Measurements from ENCODE around the gene TEX13B.
A peak's percentile ranks its signal among the peaks of the same experiment; 100 is the strongest.
"Not testable (repeated sequence)": the region's sequence is repeated elsewhere in the genome, so short reads cannot be mapped to it uniquely, and the experiment has no call there.

TEX13B gene

DNA sequence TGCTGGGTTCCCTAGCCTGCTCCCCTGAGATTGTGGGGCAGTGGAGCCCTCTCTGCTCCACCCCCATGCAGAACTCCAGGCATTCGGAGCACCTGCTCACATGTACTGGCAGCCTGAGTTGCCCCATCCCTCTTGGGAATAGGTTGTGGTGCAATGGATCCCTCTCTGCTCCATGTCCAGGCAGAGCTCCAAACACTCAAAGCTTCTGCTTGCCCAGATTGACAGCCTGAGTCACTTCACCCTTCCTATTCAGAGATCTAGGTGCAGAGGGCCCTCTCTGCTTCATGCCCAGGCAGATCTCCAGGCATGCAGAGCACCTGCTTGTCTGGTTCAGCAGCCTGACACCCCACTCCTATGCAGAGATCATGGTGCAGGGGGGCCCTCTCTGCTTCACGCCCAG lies 18.6 kb upstream of the TEX13B start:
- Histone ChIP-seq H3K27me3 (ENCODE audit: control insufficient read depth, insufficient read depth, low read length) (no peaks in the 10 kb centered on the region; the same call in 1 of the 2 replicates), H3K36me3 (ENCODE audit: control insufficient read depth, insufficient read depth, low read length) (no peaks in the 10 kb centered on the region), H3K4me1 (ENCODE audit: control insufficient read depth, insufficient read depth, low read length) (peaks cover 9% of the 10 kb centered on the region; the same call in 1 of the 2 replicates), H3K27ac (ENCODE audit: low read depth, low read length) (no peak overlapping the region), H3K9ac (ENCODE audit: low read depth, low read length) (no peak overlapping the region), H3K9me3 (ENCODE audit: control insufficient read depth, insufficient read depth, low read length) (peaks cover 26% of the 10 kb centered on the region), H3K4me3 (ENCODE audit: low read depth, low read length) (no peak overlapping the region)

DNA sequence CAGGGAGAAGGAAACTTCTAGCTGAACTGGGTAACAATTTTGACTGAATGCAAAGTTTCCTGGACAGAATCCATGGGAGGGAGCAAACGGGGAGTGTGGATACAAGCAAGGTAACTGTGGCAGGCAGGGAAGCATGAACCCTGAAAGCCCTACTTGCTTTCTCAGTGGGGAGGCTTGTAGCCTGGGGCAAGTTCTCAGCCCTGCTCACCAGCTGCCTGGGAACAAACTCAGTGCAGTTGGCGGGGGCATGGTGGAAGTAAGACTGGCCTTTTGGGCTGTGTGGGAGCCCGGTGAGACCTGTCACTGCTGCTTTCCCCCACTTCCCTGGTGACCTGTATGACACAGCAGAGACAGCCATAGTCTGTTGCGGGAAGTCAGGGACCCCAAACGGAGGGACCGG lies 14.0 kb upstream of the TEX13B start:
- Histone ChIP-seq H3K27me3 (ENCODE audit: control insufficient read depth, insufficient read depth, low read length) (no peaks in the 10 kb centered on the region), H3K9me3 (ENCODE audit: control insufficient read depth, insufficient read depth, low read length) (peaks cover 8% of the 10 kb centered on the region), H3K4me1 (ENCODE audit: control insufficient read depth, insufficient read depth, low read length) (peaks cover 9% of the 10 kb centered on the region; the same call in 1 of the 2 replicates), H3K9ac (ENCODE audit: low read depth, low read length) (no peak overlapping the region), H3K27ac (ENCODE audit: low read depth, low read length) (peak overlapping the region; percentile 2), H3K4me3 (ENCODE audit: low read depth, low read length) (no peak overlapping the region), H3K36me3 (ENCODE audit: control insufficient read depth, insufficient read depth, low read length) (peaks cover 25% of the 10 kb centered on the region)

DNA sequence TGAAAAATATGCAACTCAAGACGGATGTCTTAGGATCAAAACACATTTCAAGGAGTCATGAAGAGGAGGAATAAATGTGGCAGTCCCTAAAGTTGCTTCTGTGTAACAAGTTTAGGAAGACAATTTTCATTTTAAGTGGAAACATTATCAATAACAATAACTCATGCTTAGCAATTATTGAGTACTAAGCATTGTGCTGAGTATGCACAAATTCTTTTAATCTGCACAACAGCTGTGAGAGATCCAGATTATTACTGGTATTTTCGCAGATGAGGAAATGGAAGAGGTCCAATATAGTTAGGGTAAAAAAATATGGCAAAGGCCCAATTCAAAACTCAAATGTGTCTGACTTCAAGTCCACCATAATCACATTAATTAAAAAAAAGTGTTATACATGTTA lies 2.9 kb upstream of the TEX13B start:
- Histone ChIP-seq H3K27me3 (ENCODE audit: control insufficient read depth, insufficient read depth, low read length) (no peaks in the 10 kb centered on the region), H3K4me1 (ENCODE audit: control insufficient read depth, insufficient read depth, low read length) (no peaks in the 10 kb centered on the region), H3K36me3 (ENCODE audit: control insufficient read depth, insufficient read depth, low read length) (peaks cover 24% of the 10 kb centered on the region), H3K9me3 (ENCODE audit: control insufficient read depth, insufficient read depth, low read length) (no peaks in the 10 kb centered on the region), H3K9ac (ENCODE audit: low read depth, low read length) (no peak overlapping the region), H3K27ac (ENCODE audit: low read depth, low read length) (no peak overlapping the region), H3K4me3 (ENCODE audit: low read depth, low read length) (no peak overlapping the region)

DNA sequence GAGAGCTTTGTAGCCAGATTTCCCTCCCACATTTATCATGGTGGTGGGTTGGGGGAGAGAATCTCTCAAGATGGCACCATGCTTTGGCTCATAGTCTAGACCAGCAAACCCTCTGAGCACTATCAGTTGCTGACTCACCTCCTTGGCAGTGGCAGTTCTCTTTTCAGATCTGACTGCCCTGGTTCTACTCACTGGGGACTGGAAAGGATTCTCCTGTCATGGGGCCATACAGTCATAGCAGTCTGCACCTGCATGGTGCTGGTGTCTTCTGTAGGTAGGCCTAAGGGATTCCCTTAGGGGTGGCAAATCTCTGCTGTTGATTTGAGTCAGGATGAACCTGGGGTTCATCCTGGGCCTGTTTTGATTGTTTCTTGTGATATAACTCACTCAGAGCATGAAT lies 2.6 kb downstream of the TEX13B start:
- H3K4me3 ChIP-seq (ENCODE audit: low read depth, low read length) = no peak overlapping the region
- H3K9ac ChIP-seq (ENCODE audit: low read depth, low read length) = no peak overlapping the region
- H3K9me3 ChIP-seq (ENCODE audit: control insufficient read depth, insufficient read depth, low read length) = no peaks in the 10 kb centered on the region

DNA sequence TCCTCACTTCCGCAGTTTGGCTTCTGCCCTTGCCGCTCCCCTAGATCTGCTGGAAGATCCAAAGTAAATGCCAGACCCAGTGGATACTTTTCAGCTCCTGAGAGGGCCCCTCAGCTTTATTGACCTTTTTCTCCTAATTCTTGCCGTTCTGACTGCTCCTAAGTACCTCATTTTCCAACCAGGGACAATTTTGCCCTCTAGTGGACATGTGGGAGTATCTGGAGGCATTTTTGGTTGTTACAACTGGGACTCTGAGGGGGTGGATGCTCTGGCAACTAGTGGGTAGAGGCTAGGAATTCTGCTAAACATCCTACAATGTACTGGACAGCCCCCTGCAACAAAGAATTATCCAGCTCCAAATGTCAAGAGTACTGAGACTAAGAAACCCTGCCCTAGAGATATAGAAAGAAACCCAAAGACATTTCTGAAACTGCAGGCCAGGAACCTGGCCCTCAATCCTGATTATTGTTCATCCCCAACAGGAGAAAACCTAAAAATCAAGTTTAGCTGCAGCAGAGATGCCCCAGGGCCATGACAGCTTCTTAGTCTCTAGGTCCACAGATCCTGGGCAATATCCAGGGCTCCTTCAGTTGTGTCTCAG lies 3.4 kb downstream of the TEX13B start:
- no peak overlapping the region for H3K9ac ChIP-seq (ENCODE audit: low read depth, low read length)
- H3K27me3 ChIP-seq (ENCODE audit: control insufficient read depth, insufficient read depth, low read length) = no peaks in the 10 kb centered on the region
- H3K9me3 ChIP-seq (ENCODE audit: control insufficient read depth, insufficient read depth, low read length) = no peaks in the 10 kb centered on the region
- H3K4me3 ChIP-seq (ENCODE audit: low read depth, low read length) = no peak overlapping the region
- peaks cover 37% of the 10 kb centered on the region for H3K36me3 ChIP-seq (ENCODE audit: control insufficient read depth, insufficient read depth, low read length)
- H3K27ac ChIP-seq (ENCODE audit: low read depth, low read length) = no peak overlapping the region
- peaks cover 15% of the 10 kb centered on the region for H3K4me1 ChIP-seq (ENCODE audit: control insufficient read depth, insufficient read depth, low read length)

More for the DNA sequence above, 2.6 kb downstream of the TEX13B start:
- Histone ChIP-seq H3K27me3 (ENCODE audit: control insufficient read depth, insufficient read depth, low read length) (no peaks in the 10 kb centered on the region), H3K4me1 (ENCODE audit: control insufficient read depth, insufficient read depth, low read length) (peaks cover 15% of the 10 kb centered on the region), H3K27ac (ENCODE audit: low read depth, low read length) (no peak overlapping the region), H3K36me3 (ENCODE audit: control insufficient read depth, insufficient read depth, low read length) (peaks cover 34% of the 10 kb centered on the region)

DNA sequence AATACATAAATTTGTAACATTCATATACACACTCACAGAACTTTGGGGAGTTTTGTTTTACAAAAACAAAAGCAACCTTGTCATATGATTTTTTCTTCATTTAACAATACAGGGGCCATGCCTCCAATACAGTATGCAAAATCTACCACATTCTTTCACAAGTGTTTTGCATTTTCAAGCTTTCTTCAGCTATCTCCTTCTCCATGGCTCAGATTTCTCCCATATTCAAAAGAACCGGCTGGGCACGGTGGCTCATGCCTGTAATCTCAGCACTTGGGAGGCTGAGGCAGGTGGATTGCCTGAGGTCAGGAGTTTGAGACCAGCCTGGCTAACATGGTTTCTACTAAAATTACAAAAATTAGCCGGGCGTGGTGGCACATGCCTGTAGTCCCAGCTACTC lies 4.1 kb downstream of the TEX13B start:
- H3K9me3 ChIP-seq (ENCODE audit: control insufficient read depth, insufficient read depth, low read length) = no peaks in the 10 kb centered on the region
- H3K27me3 ChIP-seq (ENCODE audit: control insufficient read depth, insufficient read depth, low read length) = no peaks in the 10 kb centered on the region
- H3K4me3 ChIP-seq (ENCODE audit: low read depth, low read length) = no peak overlapping the region
- H3K27ac ChIP-seq (ENCODE audit: low read depth, low read length) = no peak overlapping the region
- no peak overlapping the region for H3K9ac ChIP-seq (ENCODE audit: low read depth, low read length)
- H3K4me1 ChIP-seq (ENCODE audit: control insufficient read depth, insufficient read depth, low read length) = peaks cover 15% of the 10 kb centered on the region
- H3K36me3 ChIP-seq (ENCODE audit: control insufficient read depth, insufficient read depth, low read length) = peaks cover 38% of the 10 kb centered on the region

DNA sequence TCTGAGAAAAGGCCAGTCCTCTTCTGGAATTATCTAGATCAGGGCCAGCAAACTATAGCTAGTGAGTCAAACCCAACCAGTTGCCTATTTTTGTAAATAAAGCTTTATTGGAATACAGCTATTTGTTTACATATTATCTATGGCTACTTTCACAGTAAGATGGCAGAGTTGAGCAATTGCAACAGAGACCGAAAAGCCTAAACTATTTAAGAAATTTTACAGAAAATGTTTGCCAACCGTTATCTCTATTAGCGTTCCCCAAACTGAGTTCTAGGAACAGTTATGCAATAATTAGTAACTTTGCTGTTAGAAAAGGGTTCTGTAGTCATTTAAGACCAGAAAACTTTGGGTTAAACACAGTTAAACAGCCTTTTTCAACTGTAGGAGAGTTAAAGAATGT lies 10.5 kb downstream of the TEX13B start:
- no peaks in the 10 kb centered on the region for H3K27me3 ChIP-seq (ENCODE audit: control insufficient read depth, insufficient read depth, low read length)
- H3K9ac ChIP-seq (ENCODE audit: low read depth, low read length) = no peak overlapping the region
- H3K36me3 ChIP-seq (ENCODE audit: control insufficient read depth, insufficient read depth, low read length) = peaks cover 17% of the 10 kb centered on the region
- H3K4me3 ChIP-seq (ENCODE audit: low read depth, low read length) = no peak overlapping the region; the same call in 1 of the 2 replicates
- H3K27ac ChIP-seq (ENCODE audit: low read depth, low read length) = no peak overlapping the region
- H3K9me3 ChIP-seq (ENCODE audit: control insufficient read depth, insufficient read depth, low read length) = no peaks in the 10 kb centered on the region
- H3K4me1 ChIP-seq (ENCODE audit: control insufficient read depth, insufficient read depth, low read length) = peaks cover 24% of the 10 kb centered on the region

DNA sequence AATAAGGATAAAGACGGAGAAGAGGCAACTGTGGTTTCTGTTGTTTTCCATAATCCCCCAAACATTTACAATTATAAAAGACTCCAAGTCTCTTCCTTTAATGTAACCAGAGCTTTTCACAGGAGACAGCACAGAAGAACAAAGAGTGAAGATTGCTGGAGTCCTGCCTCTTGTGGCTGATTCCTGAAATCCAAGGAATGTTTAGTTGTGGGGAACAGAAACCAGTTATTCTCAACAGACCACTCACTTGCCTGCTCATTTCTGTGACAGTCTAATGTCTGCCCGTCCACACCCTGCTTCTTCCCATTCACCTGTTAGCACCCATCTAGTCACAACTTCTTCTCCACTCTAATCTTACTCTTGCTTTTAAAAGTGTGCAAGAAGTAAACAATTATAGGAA lies 12.1 kb downstream of the TEX13B start:
- Histone ChIP-seq H3K9me3 (ENCODE audit: control insufficient read depth, insufficient read depth, low read length) (no peaks in the 10 kb centered on the region), H3K4me1 (ENCODE audit: control insufficient read depth, insufficient read depth, low read length) (peaks cover 24% of the 10 kb centered on the region), H3K27me3 (ENCODE audit: control insufficient read depth, insufficient read depth, low read length) (no peaks in the 10 kb centered on the region), H3K9ac (ENCODE audit: low read depth, low read length) (no peak overlapping the region; the same call in 1 of the 2 replicates), H3K36me3 (ENCODE audit: control insufficient read depth, insufficient read depth, low read length) (peaks cover 11% of the 10 kb centered on the region), H3K4me3 (ENCODE audit: low read depth, low read length) (no peak overlapping the region), H3K27ac (ENCODE audit: low read depth, low read length) (peak overlapping the region; percentile 8)

DNA sequence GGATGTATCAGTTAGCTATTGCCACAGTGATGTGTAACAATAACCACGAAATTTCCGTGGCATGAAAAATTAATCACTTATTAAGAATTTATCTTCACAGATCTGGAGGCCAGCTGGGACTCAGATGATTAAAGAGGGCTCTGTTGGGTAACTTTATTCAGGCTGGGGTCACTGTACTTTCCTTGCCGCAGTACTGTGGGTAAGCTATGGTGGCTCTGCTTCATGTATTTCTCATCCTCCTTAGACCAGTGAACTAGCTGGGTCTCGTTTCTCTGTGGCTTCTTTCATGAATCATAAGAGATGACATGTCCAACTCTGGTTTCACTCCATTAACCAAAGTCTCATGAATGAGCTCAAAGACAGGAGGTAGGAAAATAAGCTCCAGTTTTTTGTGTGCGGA lies 13.5 kb downstream of the TEX13B start:
- no peaks in the 10 kb centered on the region for H3K27me3 ChIP-seq (ENCODE audit: control insufficient read depth, insufficient read depth, low read length)
- H3K27ac ChIP-seq (ENCODE audit: low read depth, low read length) = no peak overlapping the region
- H3K36me3 ChIP-seq (ENCODE audit: control insufficient read depth, insufficient read depth, low read length) = no peaks in the 10 kb centered on the region
- peaks cover 8% of the 10 kb centered on the region for H3K9me3 ChIP-seq (ENCODE audit: control insufficient read depth, insufficient read depth, low read length)
- peaks cover 24% of the 10 kb centered on the region for H3K4me1 ChIP-seq (ENCODE audit: control insufficient read depth, insufficient read depth, low read length)
- no peak overlapping the region for H3K4me3 ChIP-seq (ENCODE audit: low read depth, low read length)
- H3K9ac ChIP-seq (ENCODE audit: low read depth, low read length) = no peak overlapping the region

DNA sequence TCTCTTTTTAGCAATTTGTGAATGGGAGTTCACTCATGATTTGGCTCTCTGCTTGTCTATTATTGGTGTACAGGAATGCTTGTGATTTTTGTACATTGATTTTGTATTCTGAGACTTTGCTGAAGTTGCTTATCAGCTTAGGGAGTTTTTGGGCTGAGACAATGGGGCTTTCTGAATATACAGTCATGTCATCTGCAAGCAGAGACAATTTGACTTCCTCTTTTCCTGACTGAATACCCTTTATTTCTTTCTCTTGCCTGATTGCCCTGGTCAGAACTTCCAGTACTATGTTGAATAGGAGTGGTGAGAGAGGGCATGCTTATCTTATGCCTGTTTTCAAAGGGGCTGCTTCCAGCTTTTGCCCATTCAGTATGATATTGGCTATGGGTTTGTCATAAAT lies 26.8 kb downstream of the TEX13B start:
- not testable (repeated sequence) for H3K4me3 ChIP-seq (ENCODE audit: low read depth, low read length); H3K36me3 ChIP-seq (ENCODE audit: control insufficient read depth, insufficient read depth, low read length); H3K9me3 ChIP-seq (ENCODE audit: control insufficient read depth, insufficient read depth, low read length); H3K4me1 ChIP-seq (ENCODE audit: control insufficient read depth, insufficient read depth, low read length); H3K9ac ChIP-seq (ENCODE audit: low read depth, low read length); H3K27ac ChIP-seq (ENCODE audit: low read depth, low read length); H3K27me3 ChIP-seq (ENCODE audit: control insufficient read depth, insufficient read depth, low read length)

DNA sequence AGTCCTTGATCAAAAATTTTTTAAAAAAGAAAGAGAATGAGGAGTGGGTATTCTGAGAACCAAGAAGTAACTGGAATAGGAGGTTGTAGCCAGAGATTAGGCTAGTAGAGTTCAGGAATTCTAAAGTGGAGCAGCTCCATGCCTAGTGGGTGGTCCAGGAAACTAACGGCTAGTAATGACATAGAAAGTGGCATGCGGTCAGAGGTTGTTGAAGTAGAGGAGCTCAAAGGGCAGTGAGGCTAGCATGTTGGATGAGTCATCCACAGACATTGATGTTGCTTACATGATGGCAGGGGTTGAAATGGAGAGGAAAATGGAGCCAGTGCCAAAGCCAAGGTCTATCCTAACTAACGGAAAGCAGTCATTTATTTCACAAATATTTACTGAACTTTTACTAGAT lies 42.1 kb downstream of the TEX13B start:
- Histone ChIP-seq H3K4me1 (ENCODE audit: control insufficient read depth, insufficient read depth, low read length) (peaks cover 13% of the 10 kb centered on the region), H3K9me3 (ENCODE audit: control insufficient read depth, insufficient read depth, low read length) (no peaks in the 10 kb centered on the region), H3K36me3 (ENCODE audit: control insufficient read depth, insufficient read depth, low read length) (peaks cover 28% of the 10 kb centered on the region), H3K27ac (ENCODE audit: low read depth, low read length) (no peak overlapping the region), H3K4me3 (ENCODE audit: low read depth, low read length) (no peak overlapping the region), H3K27me3 (ENCODE audit: control insufficient read depth, insufficient read depth, low read length) (peaks cover 4% of the 10 kb centered on the region), H3K9ac (ENCODE audit: low read depth, low read length) (no peak overlapping the region)

DNA sequence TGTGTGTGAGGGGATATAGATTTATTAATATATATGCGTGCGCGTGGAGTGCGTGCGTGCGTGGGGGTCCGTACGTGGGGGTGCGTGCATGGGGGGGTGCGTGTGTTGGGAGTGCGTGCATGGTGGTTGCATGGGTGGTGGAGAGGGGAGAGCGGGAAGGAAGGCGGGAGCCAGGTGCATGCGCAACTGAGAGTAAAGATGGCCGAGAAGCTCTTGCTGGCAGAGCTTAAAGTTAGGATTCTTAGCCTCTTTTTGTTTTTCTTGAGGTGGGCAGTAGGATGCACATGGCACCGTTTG lies 45.8 kb downstream of the TEX13B start:
- no peak overlapping the region for H3K27ac ChIP-seq (ENCODE audit: low read depth, low read length)
- H3K4me3 ChIP-seq (ENCODE audit: low read depth, low read length) = peak overlapping the region; percentile 77
- peaks cover 15% of the 10 kb centered on the region for H3K4me1 ChIP-seq (ENCODE audit: control insufficient read depth, insufficient read depth, low read length)
- no peak overlapping the region for H3K9ac ChIP-seq (ENCODE audit: low read depth, low read length)
- H3K9me3 ChIP-seq (ENCODE audit: control insufficient read depth, insufficient read depth, low read length) = no peaks in the 10 kb centered on the region
- peaks cover 4% of the 10 kb centered on the region for H3K27me3 ChIP-seq (ENCODE audit: control insufficient read depth, insufficient read depth, low read length)
- peaks cover 17% of the 10 kb centered on the region for H3K36me3 ChIP-seq (ENCODE audit: control insufficient read depth, insufficient read depth, low read length)

Measured in HUES48 (cell line).